DLD1 (cell line): ENCODE results near the gene TSPYL4.

Experiments used
- in situ Hi-C: cut with HindIII; loops from 2 replicates; pipeline ENCODE4 v1.10.0; 2017; ENCODE audit warnings: low sequenced_read_pairs

TSPYL4 gene

DNA sequence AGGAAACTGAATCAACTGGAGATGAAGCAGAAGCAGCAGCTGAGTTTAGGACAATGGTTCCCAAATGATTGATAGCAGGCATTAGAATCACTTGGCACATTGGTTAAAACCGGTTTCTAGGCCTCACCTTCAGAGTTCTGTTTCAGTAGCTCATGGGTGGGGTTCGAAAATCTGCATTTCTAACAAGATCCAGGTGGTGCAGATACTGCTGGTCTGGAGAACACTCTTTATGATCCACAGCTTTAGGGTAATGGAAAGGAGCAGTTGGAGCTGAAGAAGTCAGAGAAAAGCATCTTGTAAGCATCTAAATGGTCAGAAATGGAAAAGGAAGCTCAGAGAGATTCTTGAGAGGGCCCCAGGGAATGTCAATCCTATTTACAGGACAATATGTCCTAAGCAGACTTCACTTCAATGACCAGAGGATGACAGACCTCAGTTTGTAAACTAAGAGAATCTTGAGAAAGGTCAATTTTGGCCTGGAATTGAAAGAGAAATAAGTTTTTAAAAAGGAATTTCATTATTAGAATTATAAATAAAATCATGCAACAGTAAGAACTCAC, 17.4 kb upstream of the TSPYL4 start:
- in situ Hi-C loops, result no loop called here

- in situ Hi-C loops, result no loop called here
These were observed 14.9 kb upstream of the TSPYL4 start for GRCh38 chr6:116268589-116269293.

GRCh38 chr6:116267836-116268588, 14.1 kb upstream of the TSPYL4 start:
- in situ Hi-C loops, result no loop called here

GRCh38 chr6:116266803-116267202, 12.9 kb upstream of the TSPYL4 start:
- in situ Hi-C loops, result no loop called here

DNA sequence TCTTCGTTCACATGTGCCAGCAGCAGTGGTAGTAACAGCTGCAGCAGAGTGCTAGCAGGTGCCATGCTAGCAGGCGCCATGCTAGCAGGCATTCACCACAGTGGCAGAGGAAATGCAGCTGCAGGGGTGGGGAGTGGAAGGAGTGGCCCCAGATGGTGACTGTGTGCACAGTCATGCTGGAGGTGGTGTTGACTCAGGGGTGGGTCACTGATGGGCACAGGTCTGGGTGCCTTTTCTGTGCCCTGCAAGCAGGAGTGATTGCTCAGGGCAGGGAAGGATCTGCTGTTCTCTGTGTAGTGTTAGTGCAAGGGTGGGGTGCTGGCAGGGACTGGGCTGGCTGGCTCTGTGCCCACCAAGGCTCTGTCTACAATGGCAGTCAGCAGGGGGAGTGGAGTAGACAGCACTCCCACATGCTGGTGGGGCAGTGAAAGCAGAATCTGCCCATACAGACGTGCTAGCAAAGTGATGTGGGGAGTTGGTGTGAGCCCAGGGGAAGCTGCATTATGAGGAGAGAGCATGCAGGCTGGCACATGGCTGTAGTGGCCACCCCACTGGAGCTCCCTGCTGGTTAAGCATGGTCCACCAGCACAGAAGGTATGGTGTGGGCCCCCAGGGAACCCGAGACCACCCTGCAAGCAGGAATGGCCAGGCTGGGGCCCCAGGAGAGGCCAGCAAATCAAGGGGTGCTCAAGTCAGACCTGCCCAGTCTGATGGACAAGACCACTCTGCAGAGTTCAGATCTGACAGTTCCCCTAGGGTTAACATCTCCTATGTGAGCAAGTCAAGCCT, 11.4 kb upstream of the TSPYL4 start:
- in situ Hi-C loops, result no loop called here

DNA sequence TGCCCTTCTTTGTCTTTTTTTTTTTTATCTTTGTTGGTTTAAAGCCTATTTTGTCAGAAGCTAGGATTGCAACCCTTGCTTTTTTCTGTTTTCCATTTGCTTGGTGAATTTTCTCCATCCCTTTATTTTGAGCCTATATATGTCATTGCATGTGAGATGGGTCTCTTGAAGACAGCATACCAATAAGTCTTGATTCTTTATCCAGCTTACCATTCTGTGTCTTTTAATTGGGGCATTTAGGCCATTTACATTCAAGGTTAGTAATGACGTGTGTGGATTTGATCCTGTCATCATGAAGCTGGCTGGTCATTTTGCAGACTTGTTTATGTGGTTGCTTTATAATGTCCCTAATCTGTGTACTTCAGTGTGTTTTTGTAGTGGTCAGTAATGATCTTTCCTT, 9.5 kb upstream of the TSPYL4 start:
- in situ Hi-C loops, result no loop called here

DNA sequence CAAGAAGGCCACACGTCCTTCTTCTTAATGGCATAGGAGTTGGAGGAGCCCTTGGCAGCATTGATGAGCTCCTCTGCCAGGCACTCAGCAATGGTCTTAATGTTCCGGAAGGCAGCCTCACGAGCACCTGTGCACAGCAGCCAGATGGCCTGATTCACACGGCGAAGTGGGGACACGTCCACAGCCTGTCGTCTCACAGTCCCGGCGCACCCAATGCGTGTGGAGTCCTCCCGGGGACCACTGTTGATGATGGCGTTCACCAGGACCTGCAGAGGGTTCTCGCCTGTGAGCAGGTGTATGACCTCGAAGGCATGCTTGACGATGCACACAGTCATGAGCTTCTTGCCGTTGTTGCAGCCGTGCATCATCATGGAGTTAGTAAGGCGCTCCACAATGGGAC, 4.6 kb upstream of the TSPYL4 start:
- in situ Hi-C loops, result no loop called here

GRCh38 chr6:116256694-116257093, 2.8 kb upstream of the TSPYL4 start:
- in situ Hi-C loops, result no loop called here

GRCh38 chr6:116255246-116255800, 1.4 kb upstream of the TSPYL4 start:
- in situ Hi-C loops, result no loop called here

DNA sequence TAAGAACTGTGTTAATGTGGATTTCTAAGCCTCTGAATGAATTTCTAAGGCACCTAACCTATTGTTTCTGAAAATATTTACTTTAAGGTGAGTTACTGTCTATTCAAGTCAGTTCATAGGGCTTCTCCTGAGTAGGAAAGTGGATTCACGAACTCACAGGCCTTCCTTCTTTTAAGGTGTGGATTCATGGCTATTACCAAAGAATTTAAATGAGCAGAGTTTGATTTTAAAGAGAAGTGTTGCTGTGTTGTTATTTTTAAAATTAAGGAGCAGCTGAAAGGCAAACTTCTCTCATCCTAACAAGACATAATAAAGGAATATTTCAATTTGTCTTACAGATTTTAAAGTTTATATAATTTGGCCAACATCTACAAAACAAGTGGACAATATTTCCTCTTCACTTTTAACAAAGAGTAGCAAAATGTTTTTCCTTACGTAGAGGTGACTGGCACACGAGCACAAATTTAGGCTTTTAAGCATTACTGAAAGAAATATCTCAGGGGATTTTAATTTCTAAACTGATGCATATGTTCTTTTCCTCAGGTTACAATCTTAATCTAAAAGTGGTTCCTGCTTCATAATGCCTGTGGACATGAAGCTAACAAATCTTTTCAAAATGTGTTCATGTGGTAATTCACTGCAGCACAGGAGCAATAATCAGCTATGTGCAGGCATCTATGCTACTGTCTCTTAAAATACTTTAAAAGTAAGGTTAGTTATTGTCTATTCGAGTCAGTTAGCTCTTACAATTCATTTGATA, 602 bp upstream of the TSPYL4 start:
- in situ Hi-C loops, result no loop called here

DNA sequence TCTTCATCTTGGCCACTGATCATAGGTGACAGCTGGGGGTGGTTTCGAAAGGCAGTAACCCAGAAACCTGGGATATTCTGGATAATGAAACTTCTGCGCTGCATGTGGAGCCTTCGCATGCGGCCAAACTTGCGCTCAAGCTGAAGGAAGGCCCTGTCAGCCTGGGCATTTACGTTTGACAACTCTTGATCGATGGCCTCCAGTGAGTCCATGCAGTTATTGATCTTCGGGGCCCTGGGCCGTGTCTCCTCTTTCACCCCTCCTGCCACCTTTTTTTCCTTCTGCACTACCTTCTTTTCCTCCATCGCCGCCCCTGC, 729 bp downstream of the TSPYL4 start:
- in situ Hi-C loops, result no loop called here

DNA sequence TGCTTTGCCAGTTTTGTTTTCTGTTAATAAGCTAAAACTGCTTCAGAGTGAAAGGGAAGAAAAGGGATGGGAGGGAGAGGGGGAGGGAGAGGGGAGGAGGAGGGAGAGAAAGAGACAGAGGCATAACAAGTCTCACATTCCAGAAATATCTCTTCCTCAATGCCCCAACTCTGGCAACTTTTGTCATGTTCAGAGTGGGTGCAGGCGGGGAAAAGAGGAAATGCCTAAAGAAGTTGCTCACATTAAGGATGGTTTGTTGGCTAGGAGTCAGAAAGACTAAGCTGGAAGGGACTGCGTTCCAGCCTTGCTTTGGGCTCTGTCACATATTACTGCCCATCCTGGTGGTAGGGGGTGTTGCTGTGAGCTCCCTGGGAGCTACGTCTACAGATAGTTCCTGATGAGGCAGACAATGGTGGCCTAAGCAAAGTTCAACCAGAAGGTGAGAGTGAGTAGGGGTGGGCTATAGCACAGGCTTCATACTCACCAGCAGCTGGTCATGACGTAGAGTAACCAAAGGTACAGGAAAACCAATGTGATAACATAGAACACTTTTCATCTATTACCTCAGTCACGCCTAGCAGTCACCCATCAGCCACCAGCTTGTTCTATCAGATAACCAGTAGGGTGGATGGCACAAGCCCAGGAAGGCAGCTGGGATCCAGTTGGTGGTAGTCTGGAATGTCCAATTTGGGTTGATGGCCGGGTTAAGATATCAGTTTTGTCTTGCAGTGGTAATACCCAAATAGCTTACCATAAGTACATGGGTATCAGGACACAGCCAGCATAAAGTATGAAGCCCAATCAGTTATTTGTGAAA, 2.1 kb downstream of the TSPYL4 start:
- in situ Hi-C loops, result no loop called here

DNA sequence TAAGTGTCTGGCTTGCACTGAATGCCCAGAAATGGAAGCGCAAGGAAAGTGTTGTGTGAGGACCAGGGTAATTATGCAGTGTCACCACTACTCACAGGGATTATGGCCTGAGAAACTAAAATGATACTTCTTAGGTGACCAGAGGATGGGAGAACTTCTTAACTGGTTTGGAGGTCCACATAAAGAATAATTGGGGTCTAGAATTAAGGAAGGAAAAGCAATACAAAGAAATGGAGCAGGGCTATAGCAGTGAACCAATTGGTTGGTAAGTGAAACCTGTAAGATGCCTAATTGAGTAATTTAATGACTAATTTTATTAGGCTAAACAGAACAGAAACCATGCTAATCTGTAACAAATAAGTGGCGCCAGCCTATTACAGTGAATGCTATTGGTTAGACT, 5.3 kb downstream of the TSPYL4 start:
- in situ Hi-C loops, result no loop called here

DNA sequence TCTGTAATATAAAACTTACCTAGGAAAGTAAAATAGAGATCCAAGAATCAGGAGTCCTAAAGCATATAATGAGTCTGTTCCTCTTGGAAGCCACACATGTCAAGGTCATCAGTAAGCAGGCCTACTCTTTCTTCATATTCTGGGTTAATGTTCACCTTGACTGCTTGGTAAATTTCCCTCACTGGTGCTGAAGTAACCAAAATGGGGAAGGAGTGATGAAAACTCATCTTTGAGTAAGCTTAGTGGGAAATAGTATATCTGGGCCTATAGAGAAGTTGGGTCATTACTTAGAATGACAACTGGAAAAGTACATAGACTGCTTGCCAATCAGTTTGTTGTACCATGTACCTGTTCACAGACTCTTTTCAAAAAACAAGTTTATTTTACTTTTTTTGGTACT, 6.6 kb downstream of the TSPYL4 start:
- in situ Hi-C loops, result no loop called here

GRCh38 chr6:116246089-116246488, 7.8 kb downstream of the TSPYL4 start:
- in situ Hi-C loops, result no loop called here

DNA sequence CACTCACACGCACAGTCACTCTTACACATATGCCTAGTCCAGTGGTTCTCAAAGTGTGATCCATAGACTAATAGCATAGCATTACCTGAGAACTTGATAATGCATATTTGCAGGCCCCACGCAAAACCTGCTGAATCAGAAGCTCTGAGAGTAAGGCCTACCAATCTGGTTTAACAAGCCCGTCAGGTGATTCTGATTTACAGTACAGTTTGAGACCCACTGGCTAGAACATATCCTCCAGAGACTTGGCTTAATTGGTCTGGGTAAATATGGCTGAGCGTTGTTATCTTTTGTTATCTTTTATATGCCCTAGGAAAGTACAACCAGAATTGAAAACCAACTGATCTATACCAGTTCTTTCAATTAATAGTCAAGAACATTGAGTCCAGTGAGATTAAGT, 9.6 kb downstream of the TSPYL4 start:
- in situ Hi-C loops, result no loop called here

GRCh38 chr6:116239856-116240255, 14.0 kb downstream of the TSPYL4 start:
- in situ Hi-C loops, result no loop called here

DNA sequence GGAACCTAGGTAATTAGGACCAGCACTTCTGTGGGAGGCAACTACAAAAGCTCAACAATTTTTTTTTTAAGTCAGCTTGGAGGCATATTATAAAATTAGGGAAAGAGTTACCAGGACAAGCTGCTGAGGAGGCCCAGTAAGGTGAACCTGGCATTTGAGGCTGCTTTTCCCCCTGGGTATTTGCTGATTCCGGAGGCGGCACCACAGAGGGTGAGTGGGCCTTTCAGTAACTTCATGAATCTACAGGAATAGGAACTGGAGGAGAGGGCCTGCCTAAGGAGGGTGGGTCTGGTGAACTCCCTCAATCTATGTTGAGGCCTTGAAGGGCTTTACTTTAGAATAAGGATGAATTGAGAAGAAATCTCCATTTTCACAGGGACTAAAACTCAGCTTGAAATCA, 14.6 kb downstream of the TSPYL4 start:
- in situ Hi-C loops, result no loop called here

- in situ Hi-C loops, result no loop called here
These were observed 15.8 kb downstream of the TSPYL4 start for GRCh38 chr6:116238083-116238482.

- in situ Hi-C loops, result no loop called here
These were observed 19.2 kb downstream of the TSPYL4 start for GRCh38 chr6:116234689-116235088.
